HL-60/S4 (cell line): ENCODE data around the gene GLRX5.

ENCODE experiments used
- in situ Hi-C: fragments of 300-500 bp; cut with MboI; formaldehyde crosslinking; loops from 2 replicates; pipeline ENCODE4 v1.14.3; 2022; ENCODE audit warnings: low sequenced_read_pairs

GLRX5 gene

GRCh38 chr14:95531473-95531872, 3.4 kb upstream of the GLRX5 start:
- in situ Hi-C loops: loop anchor here (10.0 kb wide), 1 partner anchor 87 kb away; no protein-coding TSS in a partner anchor

GRCh38 chr14:95531969-95532368, 2.9 kb upstream of the GLRX5 start:
- in situ Hi-C loops: loop anchor here (10.0 kb wide), 1 partner anchor 87 kb away; no protein-coding TSS in a partner anchor

GRCh38 chr14:95533391-95533821, 1.4 kb upstream of the GLRX5 start:
- in situ Hi-C loops: loop anchor here (10.0 kb wide), 1 partner anchor 89 kb away; no protein-coding TSS in a partner anchor

- in situ Hi-C loops: loop anchor here (10.0 kb wide), 1 partner anchor 89 kb away; no protein-coding TSS in a partner anchor
Measured at GRCh38 chr14:95533822-95534221, 1.0 kb upstream of the GLRX5 start.

GRCh38 chr14:95535226-95536021, 574 bp downstream of the GLRX5 start:
- in situ Hi-C loops: loop anchor here (10.0 kb wide), 1 partner anchor 91 kb away; no protein-coding TSS in a partner anchor

GRCh38 chr14:95536036-95536593, 1.3 kb downstream of the GLRX5 start:
- in situ Hi-C loops: loop anchor here (10.0 kb wide), 1 partner anchor 91 kb away; no protein-coding TSS in a partner anchor

- in situ Hi-C loops: loop anchor here (10.0 kb wide), 1 partner anchor 92 kb away; no protein-coding TSS in a partner anchor
Measured at GRCh38 chr14:95536671-95537070, 1.8 kb downstream of the GLRX5 start.

GRCh38 chr14:95537298-95538089, 2.6 kb downstream of the GLRX5 start:
- in situ Hi-C loops: loop anchor here (10.0 kb wide), 1 partner anchor 93 kb away; no protein-coding TSS in a partner anchor

- in situ Hi-C loops: loop anchor here (10.0 kb wide), 1 partner anchor 94 kb away; no protein-coding TSS in a partner anchor
Measured at GRCh38 chr14:95538801-95539509, 4.1 kb downstream of the GLRX5 start.

GRCh38 chr14:95540236-95540855, 5.5 kb downstream of the GLRX5 start:
- in situ Hi-C loops: no loop called here

- in situ Hi-C loops: no loop called here
Measured at GRCh38 chr14:95541346-95541745, 6.5 kb downstream of the GLRX5 start.

GRCh38 chr14:95541932-95542930, 7.4 kb downstream of the GLRX5 start:
- in situ Hi-C loops: no loop called here

GRCh38 chr14:95543021-95543420, 8.2 kb downstream of the GLRX5 start:
- in situ Hi-C loops: no loop called here

- in situ Hi-C loops: no loop called here
Measured at GRCh38 chr14:95544588-95544987, 9.7 kb downstream of the GLRX5 start.

GRCh38 chr14:95545515-95546168, 10.8 kb downstream of the GLRX5 start:
- in situ Hi-C loops: no loop called here

- in situ Hi-C loops: no loop called here
Measured at GRCh38 chr14:95547272-95547625, 12.4 kb downstream of the GLRX5 start.

- in situ Hi-C loops: no loop called here
Measured at GRCh38 chr14:95547626-95548327, 12.9 kb downstream of the GLRX5 start.
